ENCODE results near the gene ERMP1.

The ERMP1 gene

DNA sequence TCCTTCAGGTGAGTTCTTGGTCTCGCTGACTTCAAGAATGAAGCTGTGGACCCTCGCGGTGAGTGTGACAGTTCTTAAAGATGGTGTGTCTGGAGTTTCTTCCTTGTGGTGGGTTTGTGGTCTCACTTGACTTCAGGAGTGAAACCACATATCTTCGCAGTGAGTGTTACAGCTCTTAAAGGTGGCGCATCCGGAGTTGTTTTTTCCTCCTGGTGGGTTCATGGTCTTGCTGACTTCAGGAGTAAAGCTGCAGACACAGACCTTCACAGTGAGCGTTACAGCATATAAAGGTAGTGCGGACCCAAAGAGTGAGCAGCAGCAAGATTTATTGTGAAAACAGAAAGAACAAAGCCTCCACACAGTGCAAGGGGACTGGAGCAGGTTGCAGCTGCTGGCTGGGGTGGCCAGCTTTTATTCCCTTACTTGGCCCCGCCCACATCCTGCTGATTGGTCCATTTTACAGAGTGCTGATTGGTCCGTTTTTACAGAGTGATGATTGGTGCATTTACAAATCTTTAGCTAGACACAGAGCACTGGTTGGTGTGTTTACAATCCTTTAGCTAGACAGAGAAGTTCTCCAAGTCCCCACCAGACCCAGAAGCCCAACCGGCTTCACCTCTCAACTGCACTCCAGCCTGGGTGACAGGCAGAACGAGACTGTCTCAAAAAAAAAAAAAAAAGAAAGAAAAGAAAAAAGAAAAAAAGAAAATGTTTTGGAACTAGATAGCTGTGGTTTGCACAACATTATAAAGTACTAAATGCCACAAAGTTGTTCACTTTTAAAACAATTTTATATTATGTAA is 9.1 kb upstream of the ERMP1 start (continued):
- TF ChIP-seq TOX (CRISPR knock-in tag; IDR thresholded peaks at IDR 0.05; ENCODE audit: borderline replicate concordance) (no peak), ZFP3 (CRISPR knock-in tag; IDR thresholded peaks at IDR 0.05) (no peak), CSDC2 (CRISPR knock-in tag; IDR thresholded peaks at IDR 0.05) (no peak), RARB (CRISPR knock-in tag; IDR thresholded peaks at IDR 0.05) (no peak), PPARA (CRISPR knock-in tag; IDR thresholded peaks at IDR 0.05; ENCODE audit: borderline replicate concordance) (no peak), OSR1 (CRISPR knock-in tag; IDR thresholded peaks at IDR 0.05) (no peak), ARNTL (CRISPR knock-in tag; IDR thresholded peaks at IDR 0.05; ENCODE audit: borderline replicate concordance, low read depth) (no peak)

DNA sequence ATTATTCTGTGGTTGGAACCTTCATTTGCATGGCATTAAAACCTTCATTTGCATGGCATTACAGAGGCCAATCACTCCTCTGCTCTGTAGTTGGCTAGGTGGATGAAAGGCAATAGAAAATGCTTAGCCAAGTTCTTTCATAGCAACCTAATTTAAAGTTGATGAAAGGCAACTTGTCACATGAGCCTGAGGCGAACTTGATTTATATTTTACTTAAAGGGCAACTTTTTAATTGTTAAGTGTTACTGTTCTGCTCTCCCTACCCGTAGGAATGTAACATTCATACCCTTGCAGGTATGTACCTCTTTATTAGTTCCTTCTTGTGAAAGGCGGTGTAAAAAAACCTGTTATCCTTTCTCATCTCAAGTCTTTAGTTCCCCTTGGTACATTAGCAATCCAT is 7.9 kb upstream of the ERMP1 start:
- no peak for ATAC-seq
- no peak for TF ChIP-seq PPARA (CRISPR knock-in tag; IDR thresholded peaks at IDR 0.05; ENCODE audit: borderline replicate concordance)
- no peak for TF ChIP-seq ESRRG (CRISPR knock-in tag; IDR thresholded peaks at IDR 0.05)
- TF ChIP-seq, protein P1, sequence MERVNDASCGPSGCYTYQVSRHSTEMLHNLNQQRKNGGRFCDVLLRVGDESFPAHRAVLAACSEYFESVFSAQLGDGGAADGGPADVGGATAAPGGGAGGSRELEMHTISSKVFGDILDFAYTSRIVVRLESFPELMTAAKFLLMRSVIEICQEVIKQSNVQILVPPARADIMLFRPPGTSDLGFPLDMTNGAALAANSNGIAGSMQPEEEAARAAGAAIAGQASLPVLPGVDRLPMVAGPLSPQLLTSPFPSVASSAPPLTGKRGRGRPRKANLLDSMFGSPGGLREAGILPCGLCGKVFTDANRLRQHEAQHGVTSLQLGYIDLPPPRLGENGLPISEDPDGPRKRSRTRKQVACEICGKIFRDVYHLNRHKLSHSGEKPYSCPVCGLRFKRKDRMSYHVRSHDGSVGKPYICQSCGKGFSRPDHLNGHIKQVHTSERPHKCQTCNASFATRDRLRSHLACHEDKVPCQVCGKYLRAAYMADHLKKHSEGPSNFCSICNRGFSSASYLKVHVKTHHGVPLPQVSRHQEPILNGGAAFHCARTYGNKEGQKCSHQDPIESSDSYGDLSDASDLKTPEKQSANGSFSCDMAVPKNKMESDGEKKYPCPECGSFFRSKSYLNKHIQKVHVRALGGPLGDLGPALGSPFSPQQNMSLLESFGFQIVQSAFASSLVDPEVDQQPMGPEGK (CRISPR knock-in tag; IDR thresholded peaks at IDR 0.05; ENCODE audit: borderline replicate concordance) = no peak
- TF ChIP-seq, protein P2, sequence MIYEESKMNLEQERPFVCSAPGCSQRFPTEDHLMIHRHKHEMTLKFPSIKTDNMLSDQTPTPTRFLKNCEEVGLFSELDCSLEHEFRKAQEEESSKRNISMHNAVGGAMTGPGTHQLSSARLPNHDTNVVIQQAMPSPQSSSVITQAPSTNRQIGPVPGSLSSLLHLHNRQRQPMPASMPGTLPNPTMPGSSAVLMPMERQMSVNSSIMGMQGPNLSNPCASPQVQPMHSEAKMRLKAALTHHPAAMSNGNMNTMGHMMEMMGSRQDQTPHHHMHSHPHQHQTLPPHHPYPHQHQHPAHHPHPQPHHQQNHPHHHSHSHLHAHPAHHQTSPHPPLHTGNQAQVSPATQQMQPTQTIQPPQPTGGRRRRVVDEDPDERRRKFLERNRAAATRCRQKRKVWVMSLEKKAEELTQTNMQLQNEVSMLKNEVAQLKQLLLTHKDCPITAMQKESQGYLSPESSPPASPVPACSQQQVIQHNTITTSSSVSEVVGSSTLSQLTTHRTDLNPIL (CRISPR knock-in tag; IDR thresholded peaks at IDR 0.05; ENCODE audit: low read depth) = no peak

DNA sequence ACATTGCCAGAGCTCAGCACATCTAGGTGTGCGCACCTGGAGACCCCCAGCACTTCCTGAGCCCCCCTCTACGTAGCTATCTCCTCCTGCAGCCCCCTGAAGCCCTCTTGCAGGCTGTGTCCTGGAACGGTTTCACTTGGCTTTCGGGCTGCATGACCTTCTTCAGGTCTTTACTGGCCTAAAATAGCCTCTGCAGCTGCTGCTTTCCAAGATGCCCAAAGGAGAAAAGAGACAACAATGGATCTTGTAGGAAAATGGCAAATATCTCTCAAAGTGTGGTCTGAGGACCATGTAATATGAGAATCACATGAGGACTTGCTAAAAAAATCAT is 6.6 kb upstream of the ERMP1 start:
- TF ChIP-seq BACH2 (CRISPR knock-in tag; IDR thresholded peaks at IDR 0.05; ENCODE audit: borderline replicate concordance) (no peak), TCF4 (CRISPR knock-in tag; IDR thresholded peaks at IDR 0.05; ENCODE audit: borderline replicate concordance) (no peak), ZNF70 (CRISPR knock-in tag; IDR thresholded peaks at IDR 0.05) (no peak), ZFP30 (CRISPR knock-in tag; IDR thresholded peaks at IDR 0.05) (no peak), RARB (CRISPR knock-in tag; IDR thresholded peaks at IDR 0.05) (no peak), ZNF8 (CRISPR knock-in tag; IDR thresholded peaks at IDR 0.05) (no peak), ZNF565 (CRISPR knock-in tag; conservative IDR thresholded peaks at IDR 0.05; ENCODE audit: low read depth) (no peak), SNAI2 (CRISPR knock-in tag; IDR thresholded peaks at IDR 0.05) (no peak), CSDC2 (CRISPR knock-in tag; IDR thresholded peaks at IDR 0.05) (no peak), OSR1 (CRISPR knock-in tag; IDR thresholded peaks at IDR 0.05) (no peak), ISL1 (CRISPR knock-in tag; IDR thresholded peaks at IDR 0.05) (no peak), TOX (CRISPR knock-in tag; IDR thresholded peaks at IDR 0.05; ENCODE audit: borderline replicate concordance) (no peak), PPARA (CRISPR knock-in tag; IDR thresholded peaks at IDR 0.05; ENCODE audit: borderline replicate concordance) (no peak), ZC3H10 (CRISPR knock-in tag; IDR thresholded peaks at IDR 0.05) (no peak), ESRRG (CRISPR knock-in tag; IDR thresholded peaks at IDR 0.05) (no peak), ARNTL (CRISPR knock-in tag; IDR thresholded peaks at IDR 0.05; ENCODE audit: borderline replicate concordance, low read depth) (no peak)
- TF ChIP-seq, protein P3, sequence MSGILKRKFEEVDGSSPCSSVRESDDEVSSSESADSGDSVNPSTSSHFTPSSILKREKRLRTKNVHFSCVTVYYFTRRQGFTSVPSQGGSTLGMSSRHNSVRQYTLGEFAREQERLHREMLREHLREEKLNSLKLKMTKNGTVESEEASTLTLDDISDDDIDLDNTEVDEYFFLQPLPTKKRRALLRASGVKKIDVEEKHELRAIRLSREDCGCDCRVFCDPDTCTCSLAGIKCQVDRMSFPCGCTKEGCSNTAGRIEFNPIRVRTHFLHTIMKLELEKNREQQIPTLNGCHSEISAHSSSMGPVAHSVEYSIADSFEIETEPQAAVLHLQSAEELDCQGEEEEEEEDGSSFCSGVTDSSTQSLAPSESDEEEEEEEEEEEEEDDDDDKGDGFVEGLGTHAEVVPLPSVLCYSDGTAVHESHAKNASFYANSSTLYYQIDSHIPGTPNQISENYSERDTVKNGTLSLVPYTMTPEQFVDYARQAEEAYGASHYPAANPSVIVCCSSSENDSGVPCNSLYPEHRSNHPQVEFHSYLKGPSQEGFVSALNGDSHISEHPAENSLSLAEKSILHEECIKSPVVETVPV (CRISPR knock-in tag; IDR thresholded peaks at IDR 0.05) = no peak
- TF ChIP-seq, protein P1 (CRISPR knock-in tag; IDR thresholded peaks at IDR 0.05; ENCODE audit: borderline replicate concordance) = no peak
- TF ChIP-seq, protein P2 (CRISPR knock-in tag; IDR thresholded peaks at IDR 0.05; ENCODE audit: low read depth) = no peak
- ATAC-seq = no peak

Data from SK-N-SH treated with all-trans-retinoic acid at 6 μM for 48 hours (cell line).